Right cardiac atrium (tissue), 5 donors: ENCODE data around the gene MNAT1. TPM values are rescaled to one million over a fixed set of nuclear protein-coding genes. Genes with fewer than 3 reads are reported as not detected.

Experiments
- ATAC-seq, 2 donors: fragments of 200-7000 bp; cut with Tn5 transposase; one replicate each; pipeline versions ENCODE4 v1.8.0 to v1.9.1; 2020; ENCODE audit warnings: moderate library complexity in 2 of 2, mild to moderate bottlenecking in 1 of 2
- DNase-seq, 3 donors: peaks; one replicate each; pipeline ENCODE4 v3.0.0-alpha.2; 2020
- H3K27ac ChIP-seq: one replicate; pipeline ENCODE4 v1.5.1; 2013; ENCODE audit warnings: mild to moderate bottlenecking, low read length, control low read depth, moderate library complexity
- H3K27me3 ChIP-seq: one replicate; pipeline ENCODE4 v1.6.1; 2013; ENCODE audit not compliant: control insufficient read depth, insufficient read depth
- H3K4me1 ChIP-seq: one replicate; pipeline ENCODE4 v1.6.1; 2013; ENCODE audit warnings: low read length; ENCODE audit not compliant: control insufficient read depth, insufficient read depth
- H3K4me3 ChIP-seq: one replicate; pipeline ENCODE4 v1.5.1; 2013; ENCODE audit warnings: low read length, control low read depth
- H3K9me3 ChIP-seq: one replicate; pipeline ENCODE4 v1.6.1; 2013; ENCODE audit warnings: low read length; ENCODE audit not compliant: control insufficient read depth
- WGBS: extraction: QIAGEN DNeasy Blood & Tissue Kit; methylation state at CpG from one replicate; pipeline ENCODE4 v1.1.7; 2013; 5-methylcytosine and 5-hydroxymethylcytosine counted together
- intact Hi-C, 4 donors: fragments of 100-400 bp; cut with DNase I; formaldehyde crosslinking; loops; one replicate each; pipeline versions ENCODE4 v1.11.0 to v1.14.0; 2022 to 2023
- polyA plus RNA-seq: library from polyadenylated mRNA; stranded (reverse); fragments of 200-250 nt; gene quantifications from one replicate; pipeline ENCODE4 v1.2.3, GENCODE V29; 2013
- total RNA-seq, 4 donors: library from RNA; stranded (reverse); fragmentation: NEBNext Ultra II Directional; extraction: Animal tissue kit (Norgen Biotek cat#: 25700); gene quantifications; one replicate each; pipeline ENCODE4 v1.2.1, GENCODE V29; 2021
- donor health status: healthy with polysubstance abuse.
- donor health status: DM: no; HTN: yes; CAD: no.
- donor health status: DM: no; HTN: no; CAD: no.
- donor health status: DM: no; HTN: yes; CAD: no; lungs with severe emphysema.
- donor health status: DM: yes; HTN: yes; CAD: no.

MNAT1 gene
- total and polyA plus RNA-seq, 5 donors = 25.9 to 29.3 (median 28.9) TPM

DNA sequence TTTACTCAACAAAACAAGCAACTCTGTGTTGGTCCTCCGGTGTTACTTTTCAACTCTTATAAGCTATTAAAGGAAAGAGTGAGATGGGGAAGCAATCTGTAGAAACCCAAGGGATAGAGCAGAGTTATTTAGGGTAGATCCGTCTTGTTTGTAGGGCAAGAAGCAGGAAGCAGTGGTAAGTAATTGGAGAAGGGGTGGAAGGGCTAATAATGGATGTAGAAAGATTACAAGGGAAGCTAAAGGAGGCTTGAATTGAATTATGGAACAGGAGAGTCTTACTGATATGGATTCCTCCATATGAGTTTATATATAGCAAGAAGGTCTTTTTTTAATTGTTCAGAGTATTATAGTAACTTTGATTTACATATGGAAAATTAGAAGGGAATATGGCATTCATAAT is 72.7 kb downstream of the MNAT1 start:
- no peaks in the 10 kb centered on the region for H3K9me3 ChIP-seq
- H3K27ac ChIP-seq = no peak overlapping the region
- H3K4me3 ChIP-seq = no peak overlapping the region
- ATAC-seq (no peak), DNase-seq (no peak)
- intact Hi-C loops = no loop called here
- no peaks in the 10 kb centered on the region for H3K27me3 ChIP-seq
- 81% methylated on average over 2 of the region's 2 CpGs for WGBS
- no peaks in the 10 kb centered on the region for H3K4me1 ChIP-seq

DNA sequence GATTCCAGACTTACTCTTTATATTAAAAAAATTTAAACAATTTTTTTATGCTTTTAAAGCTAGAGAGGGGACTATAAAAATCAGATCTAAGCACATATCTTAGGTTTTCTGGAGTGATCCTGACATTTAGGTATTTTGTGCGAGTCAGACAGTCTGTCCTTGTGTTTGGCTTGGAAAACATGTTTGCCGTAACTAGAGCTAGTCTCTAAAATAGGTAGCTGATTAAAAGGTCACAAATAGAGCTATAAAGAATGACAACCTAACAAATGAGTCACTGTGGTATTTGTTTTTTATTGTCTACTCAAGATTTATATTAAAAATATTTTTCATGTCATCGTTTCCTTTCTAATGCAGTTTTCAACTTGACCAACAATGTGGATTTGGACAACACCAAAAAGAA is 73.4 kb downstream of the MNAT1 start:
- no peak overlapping the region for H3K27ac ChIP-seq
- no peaks in the 10 kb centered on the region for H3K27me3 ChIP-seq
- DNase-seq = no peak
- no peak overlapping the region for H3K4me3 ChIP-seq
- H3K4me1 ChIP-seq = no peaks in the 10 kb centered on the region
- no peak for ATAC-seq
- no peaks in the 10 kb centered on the region for H3K9me3 ChIP-seq
- 93% methylated on average over 3 of the region's 3 CpGs for WGBS
- intact Hi-C loops = no loop called here

DNA sequence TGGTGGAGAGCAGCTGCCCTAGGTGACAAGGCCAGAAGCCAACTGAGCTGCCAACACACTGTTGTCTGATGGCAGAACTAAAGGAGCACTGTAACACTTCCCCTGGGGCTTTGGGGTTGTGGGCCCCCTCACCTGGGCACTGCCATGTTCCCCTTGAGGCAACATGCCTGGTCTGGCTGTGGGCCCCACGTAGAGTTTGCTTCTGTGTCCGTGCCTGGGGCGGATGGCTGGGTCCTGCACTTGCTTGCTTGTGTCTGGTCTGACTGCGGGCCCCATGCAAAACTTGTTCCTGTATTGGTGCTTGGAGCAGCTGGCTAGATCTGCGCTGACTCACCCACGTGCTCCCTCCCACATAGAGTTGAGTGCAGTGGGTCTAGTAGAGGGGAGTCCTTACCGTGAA is 78.4 kb downstream of the MNAT1 start:
- Histone ChIP-seq H3K4me1 (no peaks in the 10 kb centered on the region), H3K4me3 (no peak overlapping the region), H3K27me3 (no peaks in the 10 kb centered on the region), H3K27ac (no peak overlapping the region), H3K9me3 (no peaks in the 10 kb centered on the region)
- 97% methylated on average over 7 of the region's 7 CpGs for WGBS
- ATAC-seq (no peak), DNase-seq (peak in 1 of 3 donors; percentile 35)
- intact Hi-C loops = no loop called here

DNA sequence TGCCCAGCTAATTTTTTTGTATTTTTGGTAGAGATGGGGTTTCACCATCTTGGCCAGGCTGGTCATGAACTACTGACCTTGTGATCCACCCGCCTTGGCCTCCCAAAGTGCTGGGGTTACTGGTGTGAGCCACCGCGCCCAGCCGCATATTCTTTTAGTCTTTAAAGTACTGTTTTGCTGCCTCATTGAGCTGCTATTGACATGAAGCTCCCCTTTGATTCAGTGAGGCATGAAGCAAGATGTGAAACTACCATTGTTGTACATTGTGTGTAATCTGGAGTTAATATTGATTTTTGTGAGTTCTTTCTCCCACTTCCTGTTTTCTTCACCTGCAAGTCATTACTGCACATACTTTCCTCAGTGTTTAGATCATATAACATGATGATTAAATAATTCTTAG is 80.8 kb downstream of the MNAT1 start:
- intact Hi-C loops = no loop called here
- H3K27me3 ChIP-seq = no peaks in the 10 kb centered on the region
- H3K9me3 ChIP-seq = no peaks in the 10 kb centered on the region
- DNase-seq = no peak
- ATAC-seq = no peak
- H3K4me3 ChIP-seq = no peak overlapping the region
- no peak overlapping the region for H3K27ac ChIP-seq
- no peaks in the 10 kb centered on the region for H3K4me1 ChIP-seq
- WGBS = 98% methylated on average over 4 of the region's 4 CpGs

DNA sequence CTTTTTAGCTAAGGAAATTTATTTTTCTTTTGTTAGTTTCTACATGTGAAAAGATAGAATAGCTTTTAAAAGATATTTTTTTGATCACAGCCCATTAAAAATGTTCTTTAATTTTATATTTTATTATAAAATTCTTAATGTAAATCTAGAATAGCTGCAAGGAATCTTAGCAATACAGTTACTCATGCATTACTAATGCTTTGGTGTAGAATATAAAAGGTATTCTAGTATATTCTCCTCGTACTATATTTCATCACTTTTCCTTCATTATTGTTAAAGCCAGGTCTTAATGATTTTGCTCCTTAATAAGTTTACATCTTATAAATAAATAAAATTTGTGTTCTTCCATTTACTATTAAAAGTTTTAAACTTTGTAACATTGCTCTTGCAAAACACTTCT is 82.6 kb downstream of the MNAT1 start:
- DNase-seq (no peak), ATAC-seq (no peak)
- Histone ChIP-seq H3K9me3 (no peaks in the 10 kb centered on the region), H3K27me3 (no peaks in the 10 kb centered on the region), H3K27ac (no peak overlapping the region), H3K4me1 (no peaks in the 10 kb centered on the region), H3K4me3 (no peak overlapping the region)
- 97% methylated on average over 1 of the region's 1 CpG for WGBS
- intact Hi-C loops = no loop called here

DNA sequence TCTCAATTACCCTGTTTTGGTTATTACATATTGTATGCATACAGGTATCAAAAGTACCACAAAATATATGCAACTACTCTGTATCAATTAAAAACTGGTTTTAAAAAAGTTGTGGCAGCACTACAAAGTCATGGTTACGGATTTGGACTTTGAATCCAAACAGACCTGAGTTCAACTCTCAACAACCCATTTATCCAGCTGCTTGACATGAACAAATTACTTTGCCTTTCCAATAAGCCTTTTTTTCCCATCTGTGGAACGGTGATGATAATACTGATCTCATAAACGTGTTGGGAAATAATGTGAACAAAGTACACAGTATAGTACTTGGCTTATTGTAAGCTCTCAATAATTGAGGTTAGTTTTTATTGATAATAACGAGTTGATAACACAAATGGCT is 85.0 kb downstream of the MNAT1 start:
- no peaks in the 10 kb centered on the region for H3K27me3 ChIP-seq
- no peak overlapping the region for H3K27ac ChIP-seq
- 92% methylated on average over 4 of the region's 4 CpGs for WGBS
- DNase-seq = no peak
- intact Hi-C loops = no loop called here
- no peak for ATAC-seq
- no peak overlapping the region for H3K4me3 ChIP-seq
- no peaks in the 10 kb centered on the region for H3K4me1 ChIP-seq
- no peaks in the 10 kb centered on the region for H3K9me3 ChIP-seq

DNA sequence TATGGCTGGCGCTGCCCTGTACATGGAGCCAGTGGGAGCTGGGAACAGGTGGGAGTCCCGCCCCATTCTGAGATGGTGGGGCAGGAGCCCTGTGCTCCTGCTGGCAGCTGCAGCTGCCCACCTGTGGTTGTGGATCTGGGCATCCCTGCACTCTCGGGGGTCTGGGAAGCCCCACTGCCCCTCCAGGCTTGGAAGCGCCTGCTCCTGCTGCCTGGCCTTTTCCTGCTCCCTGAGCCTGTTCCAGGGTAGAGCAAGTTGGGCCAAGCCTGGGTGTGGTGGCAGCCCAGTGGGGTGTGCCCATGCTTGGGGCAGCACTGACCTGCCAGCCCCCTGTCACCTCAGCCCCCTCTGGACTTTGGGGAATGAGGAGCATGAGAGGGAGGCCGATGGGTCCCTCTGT is 104.0 kb downstream of the MNAT1 start:
- H3K4me1 ChIP-seq = no peaks in the 10 kb centered on the region
- H3K27me3 ChIP-seq = no peaks in the 10 kb centered on the region
- no peak overlapping the region for H3K27ac ChIP-seq
- WGBS = 98% methylated on average over 5 of the region's 5 CpGs
- intact Hi-C loops = no loop called here
- ATAC-seq (peak in 1 of 2 donors; percentile 13), DNase-seq (no peak)
- no peaks in the 10 kb centered on the region for H3K9me3 ChIP-seq
- no peak overlapping the region for H3K4me3 ChIP-seq

DNA sequence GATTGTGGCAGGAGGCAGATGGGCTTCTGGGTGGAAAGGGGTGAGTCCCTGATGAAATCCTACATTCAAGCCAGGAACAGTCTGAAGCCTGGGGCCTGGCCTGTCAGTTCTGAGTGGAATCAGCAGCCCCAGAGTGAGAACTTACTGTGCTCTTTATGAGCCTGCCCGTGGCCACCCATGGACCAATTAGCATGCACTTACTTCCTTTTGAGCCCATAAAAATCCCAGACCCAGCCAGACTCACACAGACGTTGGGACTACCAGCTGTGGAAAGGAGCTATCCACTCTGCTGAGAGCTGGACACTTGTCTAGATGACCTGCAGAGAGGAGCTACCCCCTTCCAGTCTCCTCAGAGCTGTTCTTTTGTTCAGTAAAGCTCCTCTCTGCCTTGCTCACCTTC is 104.5 kb downstream of the MNAT1 start:
- Histone ChIP-seq H3K27me3 (no peaks in the 10 kb centered on the region), H3K9me3 (no peaks in the 10 kb centered on the region), H3K27ac (no peak overlapping the region), H3K4me3 (no peak overlapping the region), H3K4me1 (no peaks in the 10 kb centered on the region)
- WGBS = 65% methylated on average over 2 of the region's 2 CpGs
- DNase-seq = no peak
- ATAC-seq = no peak
- intact Hi-C loops = no loop called here

DNA sequence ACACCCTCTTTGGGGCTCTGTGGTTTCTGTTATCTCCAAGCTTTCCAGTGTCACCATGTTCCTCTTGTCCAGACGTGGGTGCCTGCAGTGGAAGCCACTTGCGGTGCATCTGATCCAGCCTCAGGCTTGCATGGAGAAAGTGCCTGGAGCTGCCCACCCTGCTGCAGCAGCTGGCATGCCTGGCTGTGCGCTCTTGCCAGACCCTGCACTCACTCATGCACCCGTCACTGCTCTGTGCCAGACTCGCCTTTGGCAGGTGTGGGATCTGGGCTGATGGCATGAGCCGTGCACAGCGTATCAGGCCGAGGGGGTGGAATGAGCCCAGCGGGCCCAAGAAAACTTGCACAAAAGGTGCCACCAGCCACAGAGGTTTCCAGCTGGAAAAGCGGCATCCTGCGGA is 105.1 kb downstream of the MNAT1 start:
- Histone ChIP-seq H3K4me3 (no peak overlapping the region), H3K27ac (no peak overlapping the region), H3K4me1 (no peaks in the 10 kb centered on the region), H3K27me3 (no peaks in the 10 kb centered on the region), H3K9me3 (no peaks in the 10 kb centered on the region)
- DNase-seq = no peak
- intact Hi-C loops = no loop called here
- ATAC-seq = no peak
- WGBS = 96% methylated on average over 11 of the region's 11 CpGs

DNA sequence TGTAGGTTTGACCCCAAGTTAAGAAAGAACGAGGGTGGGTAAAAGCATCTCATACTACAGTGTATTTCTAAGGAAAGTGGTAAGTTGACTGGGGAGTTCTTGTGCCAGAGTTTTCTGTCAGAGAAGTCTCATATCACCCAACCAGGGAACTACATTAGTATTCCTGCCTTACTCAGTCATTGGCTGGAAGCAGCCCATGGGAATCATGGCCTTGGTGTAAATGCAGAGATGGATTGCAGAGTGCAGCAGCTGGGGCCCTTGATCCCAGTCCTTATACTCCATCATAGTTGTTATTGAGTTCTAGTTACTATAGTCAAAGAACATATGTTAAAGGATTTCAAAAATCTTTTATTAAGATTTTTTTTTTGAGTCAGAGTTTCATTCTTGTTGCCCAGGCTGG is 105.8 kb downstream of the MNAT1 start:
- DNase-seq (no peak), ATAC-seq (no peak)
- intact Hi-C loops = no loop called here
- H3K4me3 ChIP-seq = no peak overlapping the region
- no peaks in the 10 kb centered on the region for H3K4me1 ChIP-seq
- no peaks in the 10 kb centered on the region for H3K27me3 ChIP-seq
- no peak overlapping the region for H3K27ac ChIP-seq
- no peaks in the 10 kb centered on the region for H3K9me3 ChIP-seq
- 95% methylated on average over 1 of the region's 1 CpG for WGBS

DNA sequence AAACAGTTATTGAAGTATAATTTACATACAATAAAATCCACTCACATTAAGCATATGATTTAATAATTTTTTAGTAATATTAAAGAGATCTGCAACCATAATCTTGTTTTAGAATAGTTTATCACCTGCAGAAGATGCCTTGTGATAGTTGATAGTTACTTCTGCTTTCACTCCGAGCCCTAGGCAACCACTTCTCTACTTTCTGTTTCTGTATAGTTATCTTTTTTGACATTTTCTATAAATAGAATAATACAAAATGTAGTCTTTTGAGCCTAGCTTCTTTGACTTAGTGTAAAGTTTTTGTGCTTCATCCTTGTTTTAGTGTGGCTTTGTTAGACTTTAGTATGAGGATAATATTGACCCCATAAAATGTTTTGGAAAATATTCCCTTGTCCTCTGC is 111.0 kb downstream of the MNAT1 start:
- H3K27me3 ChIP-seq = no peaks in the 10 kb centered on the region
- intact Hi-C loops = no loop called here
- H3K9me3 ChIP-seq = no peaks in the 10 kb centered on the region
- no peaks in the 10 kb centered on the region for H3K4me1 ChIP-seq
- H3K27ac ChIP-seq = no peak overlapping the region
- 81% methylated on average over 1 of the region's 1 CpG for WGBS
- no peak overlapping the region for H3K4me3 ChIP-seq
- ATAC-seq (no peak), DNase-seq (no peak)

DNA sequence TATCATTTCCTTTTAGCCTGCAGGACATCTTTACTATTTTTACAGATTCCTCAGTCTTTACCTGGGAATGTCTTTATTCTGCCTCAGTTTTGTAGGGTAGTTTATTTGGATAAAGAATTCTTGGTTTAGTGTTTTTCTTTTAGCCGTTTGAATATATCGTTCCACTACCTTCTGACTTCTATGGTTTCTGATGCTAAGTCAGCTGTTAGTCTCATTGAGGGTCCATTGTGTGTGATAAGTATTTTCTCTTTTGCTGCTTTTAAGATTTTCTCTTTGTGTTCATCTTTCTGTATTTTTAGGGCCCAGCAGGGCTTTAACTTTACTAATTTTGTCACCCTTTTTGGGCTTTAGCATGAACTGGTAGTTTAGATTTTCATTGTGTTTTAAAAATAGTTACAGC is 113.5 kb downstream of the MNAT1 start:
- Histone ChIP-seq H3K27ac (no peak overlapping the region), H3K9me3 (no peaks in the 10 kb centered on the region), H3K27me3 (no peaks in the 10 kb centered on the region), H3K4me1 (no peaks in the 10 kb centered on the region), H3K4me3 (no peak overlapping the region)
- 98% methylated on average over 2 of the region's 2 CpGs for WGBS
- ATAC-seq (no peak), DNase-seq (no peak)
- intact Hi-C loops = no loop called here
